WERI-Rb-1 (cell line): ENCODE data around the gene POLA2.
"Not testable (repeated sequence)": the region's sequence is repeated elsewhere in the genome, so short reads cannot be mapped to it uniquely, and the experiment has no call there.

Source experiments
- DNase-seq: peaks from one replicate; pipeline ENCODE4 v3.0.0-alpha.2; 2020
- H3K27ac ChIP-seq: fragments of 250-450 bp; sonication (Bioruptor Pico); 2 replicates; pipeline ENCODE4 v1.5.1; 2020; ENCODE audit warnings: mild to moderate bottlenecking, moderate library complexity
- H3K27me3 ChIP-seq: fragments of 250-450 bp; sonication (Bioruptor Pico); 2 replicates; pipeline ENCODE4 v1.5.1; 2021; ENCODE audit warnings: mild to moderate bottlenecking, low read depth, moderate library complexity; ENCODE audit not compliant: insufficient read depth, severe bottlenecking
- H3K36me3 ChIP-seq: fragments of 250-450 bp; sonication (Bioruptor Pico); 2 replicates; pipeline ENCODE4 v1.5.1; 2020; ENCODE audit warnings: mild to moderate bottlenecking, moderate library complexity
- H3K4me3 ChIP-seq: 2 replicates; pipeline ENCODE4 v1.5.1; 2011; ENCODE audit warnings: low read depth, mild to moderate bottlenecking, control low read depth, low read length
- H3K9me3 ChIP-seq: fragments of 250-450 bp; sonication (Bioruptor Pico); 2 replicates; pipeline ENCODE4 v1.5.1; 2021; ENCODE audit warnings: mild to moderate bottlenecking, moderate library complexity; ENCODE audit not compliant: severe bottlenecking
- TF ChIP-seq, protein P1 (sequence below): IDR thresholded peaks from 2 replicates; pipeline ENCODE4 v1.5.1; 2011; ENCODE audit warnings: low read depth, mild to moderate bottlenecking, control low read depth, inconsistent platforms, low read length

The POLA2 gene

DNA sequence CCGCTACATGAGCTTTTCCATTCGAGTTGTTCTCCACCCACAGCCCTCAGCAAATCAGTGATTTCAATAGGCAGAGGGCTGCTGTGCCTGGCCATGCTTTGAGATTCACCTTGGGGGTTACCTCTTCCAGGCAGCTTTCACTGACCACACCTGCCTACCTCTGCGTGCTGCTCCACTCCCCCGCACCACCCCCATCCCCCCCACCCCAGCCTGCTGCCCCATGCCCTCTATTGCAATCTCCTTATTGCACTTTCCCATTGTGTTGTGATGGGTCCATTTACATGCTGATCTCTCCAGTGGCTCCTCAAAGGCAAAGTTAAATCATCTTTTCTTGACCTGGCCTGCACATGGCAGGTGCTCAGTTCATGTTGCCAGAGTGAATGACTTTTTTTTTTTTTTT lies 18.0 kb upstream of the POLA2 start:
- Histone ChIP-seq H3K27ac (no peak overlapping the region), H3K4me3 (no peak overlapping the region), H3K36me3 (peaks cover 3% of the 10 kb centered on the region; the same call in 1 of the 2 replicates), H3K9me3 (no peaks in the 10 kb centered on the region), H3K27me3 (no peaks in the 10 kb centered on the region)
- no peak for DNase-seq
- TF ChIP-seq, protein P1, sequence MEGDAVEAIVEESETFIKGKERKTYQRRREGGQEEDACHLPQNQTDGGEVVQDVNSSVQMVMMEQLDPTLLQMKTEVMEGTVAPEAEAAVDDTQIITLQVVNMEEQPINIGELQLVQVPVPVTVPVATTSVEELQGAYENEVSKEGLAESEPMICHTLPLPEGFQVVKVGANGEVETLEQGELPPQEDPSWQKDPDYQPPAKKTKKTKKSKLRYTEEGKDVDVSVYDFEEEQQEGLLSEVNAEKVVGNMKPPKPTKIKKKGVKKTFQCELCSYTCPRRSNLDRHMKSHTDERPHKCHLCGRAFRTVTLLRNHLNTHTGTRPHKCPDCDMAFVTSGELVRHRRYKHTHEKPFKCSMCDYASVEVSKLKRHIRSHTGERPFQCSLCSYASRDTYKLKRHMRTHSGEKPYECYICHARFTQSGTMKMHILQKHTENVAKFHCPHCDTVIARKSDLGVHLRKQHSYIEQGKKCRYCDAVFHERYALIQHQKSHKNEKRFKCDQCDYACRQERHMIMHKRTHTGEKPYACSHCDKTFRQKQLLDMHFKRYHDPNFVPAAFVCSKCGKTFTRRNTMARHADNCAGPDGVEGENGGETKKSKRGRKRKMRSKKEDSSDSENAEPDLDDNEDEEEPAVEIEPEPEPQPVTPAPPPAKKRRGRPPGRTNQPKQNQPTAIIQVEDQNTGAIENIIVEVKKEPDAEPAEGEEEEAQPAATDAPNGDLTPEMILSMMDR: no peak

DNA sequence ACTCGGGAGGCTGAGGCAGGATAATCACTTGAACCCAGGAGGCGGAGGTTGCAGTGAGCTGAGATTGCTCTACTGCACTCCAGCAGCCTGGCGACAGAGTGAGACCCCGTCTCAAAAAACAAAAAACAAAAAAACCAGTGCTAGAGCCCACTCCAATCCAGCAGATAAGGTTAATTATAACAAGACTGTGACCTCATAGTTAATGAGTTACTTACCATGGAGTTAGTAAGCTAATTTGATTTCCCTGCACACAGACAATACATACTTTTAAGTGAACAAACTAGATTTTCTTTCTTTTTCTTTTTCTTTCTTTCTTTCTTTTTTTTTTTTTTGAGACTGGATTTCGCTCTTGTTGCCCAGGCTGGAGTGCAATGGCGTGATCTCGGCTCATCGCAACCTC lies 16.7 kb upstream of the POLA2 start:
- DNase-seq, H3K27ac ChIP-seq, H3K27me3 ChIP-seq: not testable (repeated sequence)

DNA sequence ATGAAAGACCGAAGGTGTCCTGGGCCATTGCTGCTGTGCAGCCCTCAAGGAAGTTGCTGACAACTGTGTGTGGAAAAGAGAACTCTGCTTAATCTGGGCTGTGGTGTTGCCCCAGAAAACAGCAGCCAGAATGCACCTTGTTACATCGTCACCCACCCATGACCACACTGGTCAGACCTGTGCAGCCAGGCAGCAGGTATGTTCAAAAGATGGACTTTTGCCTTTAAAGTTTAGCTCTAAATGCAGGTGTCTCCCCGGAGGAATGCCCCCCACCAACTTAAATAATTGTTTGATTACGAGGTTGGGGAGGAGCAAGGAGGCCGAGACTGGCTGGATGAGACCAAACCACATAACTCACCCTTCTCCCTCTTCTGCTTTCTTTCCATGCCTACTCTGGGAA lies 15.3 kb upstream of the POLA2 start:
- TF ChIP-seq, protein P1: no peak
- Histone ChIP-seq H3K36me3 (peaks cover 3% of the 10 kb centered on the region; the same call in 1 of the 2 replicates), H3K9me3 (no peaks in the 10 kb centered on the region), H3K27me3 (no peaks in the 10 kb centered on the region), H3K27ac (no peak overlapping the region), H3K4me3 (no peak overlapping the region)
- no peak for DNase-seq

More for the DNA sequence above, 16.7 kb upstream of the POLA2 start:
- H3K4me3 ChIP-seq, H3K9me3 ChIP-seq, H3K36me3 ChIP-seq: not testable (repeated sequence)

DNA sequence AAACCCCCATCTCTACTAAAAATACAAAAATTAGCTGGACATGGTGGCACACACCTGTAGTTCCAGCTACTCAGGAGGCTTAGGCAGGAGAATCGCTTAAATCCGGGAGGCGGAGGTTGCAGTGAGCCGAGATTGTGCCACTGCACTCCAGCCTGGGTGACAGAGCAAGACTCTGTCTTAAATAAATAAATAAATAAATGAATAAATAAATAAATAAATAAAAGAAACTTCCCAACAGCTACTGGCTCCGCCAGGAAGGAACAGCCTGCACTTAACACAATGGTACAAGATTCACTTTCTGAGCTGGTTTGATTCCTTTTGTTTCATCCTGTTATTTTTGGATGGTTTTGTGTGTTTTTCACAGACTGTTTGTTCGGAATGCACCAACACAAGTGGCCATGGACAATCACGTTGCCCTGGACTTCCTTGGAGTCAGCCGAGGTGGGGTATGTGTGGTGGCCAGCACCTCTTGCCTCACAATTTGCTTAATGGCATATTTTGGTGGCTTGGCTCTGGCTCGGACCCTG lies 13.5 kb upstream of the POLA2 start:
- DNase-seq, H3K9me3 ChIP-seq, H3K36me3 ChIP-seq, H3K27ac ChIP-seq, H3K27me3 ChIP-seq, H3K4me3 ChIP-seq: not testable (repeated sequence)

DNA sequence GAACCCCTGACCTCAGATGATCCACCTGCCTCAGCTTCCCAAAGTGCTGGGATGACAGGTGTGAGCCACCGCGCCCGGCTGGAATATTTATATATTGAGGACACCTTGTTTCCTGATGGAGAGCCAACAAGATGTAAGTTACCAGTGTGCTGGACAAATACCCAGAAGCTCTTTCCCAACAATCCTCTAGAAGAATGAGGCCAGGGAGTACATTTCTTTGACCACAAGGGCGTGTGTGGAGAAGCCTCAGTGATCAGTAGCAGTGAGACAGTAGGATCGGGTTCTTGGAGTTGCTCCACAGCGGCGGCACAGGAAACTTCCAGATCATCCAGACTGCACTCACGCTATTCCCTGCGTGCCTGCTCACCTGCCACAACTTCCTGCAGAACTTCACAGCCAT lies 10.3 kb upstream of the POLA2 start:
- Histone ChIP-seq H3K27ac (no peak overlapping the region), H3K27me3 (no peaks in the 10 kb centered on the region), H3K36me3 (no peaks in the 10 kb centered on the region), H3K9me3 (no peaks in the 10 kb centered on the region), H3K4me3 (no peak overlapping the region)
- no peak for DNase-seq
- TF ChIP-seq, protein P1: no peak

DNA sequence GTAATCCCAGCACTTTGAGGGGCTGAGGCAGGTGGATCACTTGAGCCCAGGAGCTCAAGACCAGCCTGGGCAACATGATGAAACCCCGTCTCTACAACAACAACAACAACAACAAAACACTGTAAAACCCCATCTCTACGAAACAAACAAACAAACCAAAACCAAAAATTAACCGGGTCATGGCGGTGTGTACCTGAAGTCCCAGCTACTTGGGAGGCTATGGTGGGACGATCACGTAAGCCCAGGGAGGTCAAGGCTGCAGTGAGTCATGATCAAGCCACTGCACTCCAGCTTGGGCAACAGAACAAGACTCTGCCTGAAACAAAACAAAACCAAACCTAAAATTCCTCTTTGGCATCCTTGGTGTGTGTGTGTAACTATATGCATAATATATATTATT lies 7.0 kb upstream of the POLA2 start:
- no peaks in the 10 kb centered on the region for H3K9me3 ChIP-seq
- H3K36me3 ChIP-seq: no peaks in the 10 kb centered on the region
- no peak overlapping the region for H3K27ac ChIP-seq
- no peak for DNase-seq
- TF ChIP-seq, protein P1: no peak
- H3K27me3 ChIP-seq: no peaks in the 10 kb centered on the region
- no peak overlapping the region for H3K4me3 ChIP-seq

DNA sequence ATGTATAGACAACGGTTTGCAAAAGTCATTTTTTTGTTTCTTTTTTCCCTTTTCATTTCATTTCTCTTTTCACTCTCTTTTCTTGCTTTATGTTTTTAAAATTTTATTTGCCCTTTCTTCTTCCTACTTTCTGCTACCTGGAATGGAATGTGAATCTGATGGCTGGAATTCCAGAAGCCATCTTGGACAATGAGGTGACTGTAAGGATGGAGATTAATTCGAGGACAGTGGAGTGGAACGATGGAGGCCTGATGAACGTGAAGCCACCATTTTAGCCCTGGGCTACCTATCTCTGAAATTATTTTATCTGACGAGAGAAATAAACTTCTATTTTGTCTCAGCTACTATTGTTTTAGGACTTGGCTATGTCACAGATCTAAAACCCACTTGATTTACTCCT lies 2.8 kb upstream of the POLA2 start:
- Histone ChIP-seq H3K27me3 (no peaks in the 10 kb centered on the region), H3K4me3 (no peak overlapping the region), H3K36me3 (peaks cover 3% of the 10 kb centered on the region), H3K9me3 (no peaks in the 10 kb centered on the region), H3K27ac (no peak overlapping the region)
- TF ChIP-seq, protein P1: no peak
- no peak for DNase-seq
